NT2/D1 (cell line): ENCODE data around the gene DOK3.

Source experiments
- SUZ12 ChIP-seq: IDR thresholded peaks from 2 replicates; pipeline ENCODE4 v1.6.1; 2011; ENCODE audit not compliant: insufficient read length, insufficient read depth; ENCODE audit errors: extremely low read depth
- YY1 ChIP-seq: IDR thresholded peaks from 2 replicates; pipeline ENCODE4 v1.6.1; 2011; ENCODE audit not compliant: insufficient read length, insufficient read depth
- ZNF274 ChIP-seq: IDR thresholded peaks from 2 replicates; pipeline ENCODE4 v1.6.1; 2011; ENCODE audit warnings: mild to moderate bottlenecking, low read depth, low read length

GRCh38 chr5:177548495-177548894 lies 38.9 kb upstream of the DOK3 start:
- TF ChIP-seq ZNF274 (no peak), YY1 (no peak), SUZ12 (no peak)
